HepG2 (cell line): ENCODE measurements around the gene NEDD4. TPM values are rescaled to one million over a fixed set of nuclear protein-coding genes. Genes with fewer than 3 reads are reported as not detected.
"Not testable (repeated sequence)": the region's sequence is repeated elsewhere in the genome, so short reads cannot be mapped to it uniquely, and the experiment has no call there.

ENCODE experiments used
- CBX5 ChIP-seq: sonication (generic); formaldehyde crosslinking; IDR thresholded peaks from 2 replicates; pipeline ENCODE4 v1.4.0; 2020; ENCODE audit warnings: missing genetic modification reagents, borderline replicate concordance
- CEBPG ChIP-seq: IDR thresholded peaks from 2 replicates; pipeline ENCODE4 v1.6.1; 2016
- ELF3 ChIP-seq: IDR thresholded peaks from 2 replicates; pipeline ENCODE4 v1.6.1; 2016; ENCODE audit warnings: missing genetic modification reagents, missing compliant biosample characterization
- ETV5 ChIP-seq: IDR thresholded peaks from 2 replicates; pipeline ENCODE4 v1.6.1; 2018; ENCODE audit warnings: missing biosample characterization, missing genetic modification reagents, inconsistent platforms, borderline replicate concordance
- FOXP1 ChIP-seq, 2 experiments: fragments of 450-650 bp in 1 of 2; IDR thresholded peaks; 2 replicates each; pipeline ENCODE4 v1.6.1; 2017 to 2018; ENCODE audit warnings: antibody characterized with exemption in 1 of 2
- GATAD2A ChIP-seq: IDR thresholded peaks from 2 replicates; pipeline ENCODE4 v1.6.1; 2016
- HDAC1 ChIP-seq: sonication (generic); formaldehyde crosslinking; IDR thresholded peaks from 2 replicates; pipeline ENCODE4 v1.5.1; 2020; ENCODE audit warnings: mild to moderate bottlenecking, missing genetic modification reagents
- HMG20A ChIP-seq: IDR thresholded peaks from 2 replicates; pipeline ENCODE4 v1.6.1; 2016; ENCODE audit warnings: borderline replicate concordance
- IRF2 ChIP-seq: IDR thresholded peaks from 2 replicates; pipeline ENCODE4 v1.6.1; 2018; ENCODE audit warnings: missing genetic modification reagents, missing compliant biosample characterization
- ISL2 ChIP-seq: sonication (generic); formaldehyde crosslinking; IDR thresholded peaks from 2 replicates; pipeline ENCODE4 v1.5.0; 2020; ENCODE audit warnings: missing genetic modification reagents
- KAT8 ChIP-seq: IDR thresholded peaks from 2 replicates; pipeline ENCODE4 v1.6.1; 2016; ENCODE audit warnings: missing genetic modification reagents, missing compliant biosample characterization
- KDM3A ChIP-seq: IDR thresholded peaks from 2 replicates; pipeline ENCODE4 v1.6.1; 2018; ENCODE audit warnings: low read depth, missing compliant biosample characterization
- MAFK ChIP-seq, 2 experiments: IDR thresholded peaks in 1 of 2; conservative IDR thresholded peaks in 1 of 2; 2 replicates each; pipeline ENCODE4 v1.6.1; 2011; ENCODE audit warnings: improper control_type of control experiment in 2 of 2, low read length in 2 of 2
- MIER3 ChIP-seq: IDR thresholded peaks from 2 replicates; pipeline ENCODE4 v1.6.1; 2016; ENCODE audit warnings: missing compliant biosample characterization, borderline replicate concordance
- NCOA2 ChIP-seq: sonication (generic); formaldehyde crosslinking; IDR thresholded peaks from 2 replicates; pipeline ENCODE4 v1.8.0; 2022; ENCODE audit warnings: inconsistent platforms
- RARA ChIP-seq: IDR thresholded peaks from 2 replicates; pipeline ENCODE4 v1.6.1; 2016; ENCODE audit warnings: missing genetic modification reagents, missing compliant biosample characterization
- SALL1 ChIP-seq: sonication (generic); formaldehyde crosslinking; IDR thresholded peaks from 2 replicates; pipeline ENCODE4 v1.8.0; 2022; ENCODE audit warnings: mild to moderate bottlenecking, missing genetic modification reagents
- SOX6 ChIP-seq, 2 experiments: fragments of 450-650 bp in 1 of 2; sonication (generic) in 1 of 2; formaldehyde crosslinking in 1 of 2; IDR thresholded peaks; 2 replicates each; pipeline versions ENCODE4 v1.4.0 to v1.6.1; 2017 to 2020; ENCODE audit warnings: antibody characterized with exemption in 1 of 2, mild to moderate bottlenecking in 1 of 2, missing genetic modification reagents in 1 of 2
- ZBTB7A ChIP-seq: sonication (generic); formaldehyde crosslinking; IDR thresholded peaks from 2 replicates; pipeline ENCODE4 v1.8.0; 2022; ENCODE audit warnings: mild to moderate bottlenecking, missing genetic modification reagents
- ZMYM3 ChIP-seq: sonication (generic); formaldehyde crosslinking; IDR thresholded peaks from 2 replicates; pipeline ENCODE4 v1.5.1; 2020; ENCODE audit warnings: mild to moderate bottlenecking, missing genetic modification reagents
- ZNF331 ChIP-seq: sonication (generic); formaldehyde crosslinking; IDR thresholded peaks from 2 replicates; pipeline ENCODE4 v1.4.0; 2020; ENCODE audit warnings: missing genetic modification reagents
- ZNF629 ChIP-seq: sonication (generic); formaldehyde crosslinking; conservative IDR thresholded peaks from 2 replicates; pipeline ENCODE4 v1.5.0; 2020; ENCODE audit warnings: missing genetic modification reagents
- ZNF788 ChIP-seq: sonication (generic); formaldehyde crosslinking; IDR thresholded peaks from 2 replicates; pipeline ENCODE4 v1.5.0; 2020; ENCODE audit warnings: mild to moderate bottlenecking, missing genetic modification reagents, borderline replicate concordance
- polyA plus RNA-seq, 8 experiments: library from polyadenylated mRNA; depleted of rRNA in 3 of 8; stranded (reverse) in 7 of 8; unstranded in 1 of 8; fragments of >200 nt; fragmentation: Illumina TruSeq in 4 of 8; extraction: Trizol in 4 of 8; gene quantifications; 2 replicates each; pipeline versions ENCODE4 v1.2.1 to v1.2.3, GENCODE V29; 2011 to 2016; ENCODE audit warnings: low read depth in 4 of 8, missing spikeins in 1 of 8, mixed read lengths in 1 of 8; ENCODE audit not compliant: insufficient read depth in 1 of 8
- total RNA-seq, 5 experiments: library from RNA; depleted of rRNA; stranded (reverse); fragments of >200 nt; fragmentation: Illumina TruSeq; extraction: Trizol; gene quantifications; 2 replicates each; pipeline ENCODE4 v1.2.3, GENCODE V29; 2016; ENCODE audit warnings: low read depth in 1 of 5
- TF ChIP-seq, protein P1 (sequence below): sonication (generic); formaldehyde crosslinking; IDR thresholded peaks from 2 replicates; pipeline ENCODE4 v1.4.0; 2020; ENCODE audit warnings: missing genetic modification reagents, borderline replicate concordance
- TF ChIP-seq, protein P2 (sequence below): IDR thresholded peaks from 2 replicates; pipeline ENCODE4 v1.6.1; 2016; ENCODE audit warnings: mild to moderate bottlenecking
- TF ChIP-seq, protein P3 (sequence below): IDR thresholded peaks from 2 replicates; pipeline ENCODE4 v1.4.0; 2020; ENCODE audit warnings: mild to moderate bottlenecking, missing genetic modification reagents

Gene NEDD4
- total and polyA plus RNA-seq, 2 of the 13 experiments (the other 11 are each of a cell fraction or from before 2014, with no cell fraction given): 10.4 to 13.0 TPM

DNA sequence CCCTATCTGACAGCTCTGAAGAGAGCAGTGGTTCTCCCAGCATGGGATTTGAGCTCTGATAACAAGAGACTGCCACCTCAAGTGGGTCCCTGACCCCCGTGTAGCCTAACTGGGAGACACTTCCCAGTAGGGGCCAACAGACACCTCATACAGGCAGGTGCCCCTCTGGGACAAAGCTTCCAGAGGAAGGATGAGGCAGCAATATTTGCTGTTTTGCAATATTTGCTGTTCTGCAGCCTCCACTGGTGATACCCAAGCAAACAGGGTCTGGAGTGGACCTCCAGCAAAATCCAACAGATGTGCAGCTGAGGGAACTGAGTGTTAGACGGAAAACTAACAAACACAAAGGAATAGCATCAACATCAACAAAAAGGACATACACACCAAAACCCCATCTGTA, 48.8 kb downstream of the NEDD4 start (continued):
- TF ChIP-seq MAFK (conservative IDR thresholded peaks at IDR 0.05 in 1 of 2, IDR thresholded peaks at IDR 0.05 in 1 of 2; ENCODE audit: low read length in 2 of 2) (peak; percentile 21 to 52; a peak in 1 of 4 replicates), RARA (CRISPR knock-in tag) (peak; percentile 43), GATAD2A (peak; percentile 88), ZNF629 (peak; percentile 24; the same call in 1 of the 2 replicates), ISL2 (0 out of 2 replicates have a peak, but pooled peaks have one; percentile 21), HMG20A (0 out of 2 replicates have a peak, but pooled peaks have one; percentile 30), KDM3A (CRISPR knock-in tag) (0 out of 2 replicates have a peak, but pooled peaks have one; percentile 37), ZNF331 (CRISPR knock-in tag) (peak; percentile 62; the same call in 1 of the 2 replicates), SOX6 (CRISPR knock-in tag; IDR thresholded peaks at IDR 0.05) (peak; percentile 84), KAT8 (CRISPR knock-in tag) (peak; percentile 25; the same call in 1 of the 2 replicates), SALL1 (CRISPR knock-in tag) (peak; percentile 78), CEBPG (CRISPR knock-in tag) (peak; percentile 88), IRF2 (CRISPR knock-in tag) (0 out of 2 replicates have a peak, but pooled peaks have one; percentile 24), ZNF788 (CRISPR knock-in tag) (peak; percentile 63; the same call in 1 of the 2 replicates), MIER3 (CRISPR knock-in tag) (peak; percentile 55; the same call in 1 of the 2 replicates), HDAC1 (peak; percentile 47), FOXP1 (CRISPR knock-in tag; IDR thresholded peaks at IDR 0.05) (peak; percentile 65; the same call in 1 of the 2 replicates), ZBTB7A (CRISPR knock-in tag) (0 out of 2 replicates have a peak, but pooled peaks have one; percentile 23), CBX5 (CRISPR knock-in tag) (peak; percentile 51; the same call in 1 of the 2 replicates), ZMYM3 (CRISPR knock-in tag) (0 out of 2 replicates have a peak, but pooled peaks have one; percentile 25), NCOA2 (CRISPR knock-in tag) (peak; percentile 48; the same call in 1 of the 2 replicates), ELF3 (peak; percentile 55; the same call in 1 of the 2 replicates), ETV5 (peak; percentile 54; the same call in 1 of the 2 replicates)
- TF ChIP-seq, protein P1, sequence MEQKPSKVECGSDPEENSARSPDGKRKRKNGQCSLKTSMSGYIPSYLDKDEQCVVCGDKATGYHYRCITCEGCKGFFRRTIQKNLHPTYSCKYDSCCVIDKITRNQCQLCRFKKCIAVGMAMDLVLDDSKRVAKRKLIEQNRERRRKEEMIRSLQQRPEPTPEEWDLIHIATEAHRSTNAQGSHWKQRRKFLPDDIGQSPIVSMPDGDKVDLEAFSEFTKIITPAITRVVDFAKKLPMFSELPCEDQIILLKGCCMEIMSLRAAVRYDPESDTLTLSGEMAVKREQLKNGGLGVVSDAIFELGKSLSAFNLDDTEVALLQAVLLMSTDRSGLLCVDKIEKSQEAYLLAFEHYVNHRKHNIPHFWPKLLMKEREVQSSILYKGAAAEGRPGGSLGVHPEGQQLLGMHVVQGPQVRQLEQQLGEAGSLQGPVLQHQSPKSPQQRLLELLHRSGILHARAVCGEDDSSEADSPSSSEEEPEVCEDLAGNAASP (CRISPR knock-in tag): peak; percentile 38; the same call in 1 of the 2 replicates
- not testable (repeated sequence) for TF ChIP-seq SOX6, FOXP1 (IDR thresholded peaks at IDR 0.05)
- TF ChIP-seq, protein P2, sequence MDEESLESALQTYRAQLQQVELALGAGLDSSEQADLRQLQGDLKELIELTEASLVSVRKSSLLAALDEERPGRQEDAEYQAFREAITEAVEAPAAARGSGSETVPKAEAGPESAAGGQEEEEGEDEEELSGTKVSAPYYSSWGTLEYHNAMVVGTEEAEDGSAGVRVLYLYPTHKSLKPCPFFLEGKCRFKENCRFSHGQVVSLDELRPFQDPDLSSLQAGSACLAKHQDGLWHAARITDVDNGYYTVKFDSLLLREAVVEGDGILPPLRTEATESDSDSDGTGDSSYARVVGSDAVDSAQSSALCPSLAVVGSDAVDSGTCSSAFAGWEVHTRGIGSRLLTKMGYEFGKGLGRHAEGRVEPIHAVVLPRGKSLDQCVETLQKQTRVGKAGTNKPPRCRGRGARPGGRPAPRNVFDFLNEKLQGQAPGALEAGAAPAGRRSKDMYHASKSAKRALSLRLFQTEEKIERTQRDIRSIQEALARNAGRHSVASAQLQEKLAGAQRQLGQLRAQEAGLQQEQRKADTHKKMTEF (CRISPR knock-in tag): peak; percentile 39; the same call in 1 of the 2 replicates
- TF ChIP-seq, protein P3, sequence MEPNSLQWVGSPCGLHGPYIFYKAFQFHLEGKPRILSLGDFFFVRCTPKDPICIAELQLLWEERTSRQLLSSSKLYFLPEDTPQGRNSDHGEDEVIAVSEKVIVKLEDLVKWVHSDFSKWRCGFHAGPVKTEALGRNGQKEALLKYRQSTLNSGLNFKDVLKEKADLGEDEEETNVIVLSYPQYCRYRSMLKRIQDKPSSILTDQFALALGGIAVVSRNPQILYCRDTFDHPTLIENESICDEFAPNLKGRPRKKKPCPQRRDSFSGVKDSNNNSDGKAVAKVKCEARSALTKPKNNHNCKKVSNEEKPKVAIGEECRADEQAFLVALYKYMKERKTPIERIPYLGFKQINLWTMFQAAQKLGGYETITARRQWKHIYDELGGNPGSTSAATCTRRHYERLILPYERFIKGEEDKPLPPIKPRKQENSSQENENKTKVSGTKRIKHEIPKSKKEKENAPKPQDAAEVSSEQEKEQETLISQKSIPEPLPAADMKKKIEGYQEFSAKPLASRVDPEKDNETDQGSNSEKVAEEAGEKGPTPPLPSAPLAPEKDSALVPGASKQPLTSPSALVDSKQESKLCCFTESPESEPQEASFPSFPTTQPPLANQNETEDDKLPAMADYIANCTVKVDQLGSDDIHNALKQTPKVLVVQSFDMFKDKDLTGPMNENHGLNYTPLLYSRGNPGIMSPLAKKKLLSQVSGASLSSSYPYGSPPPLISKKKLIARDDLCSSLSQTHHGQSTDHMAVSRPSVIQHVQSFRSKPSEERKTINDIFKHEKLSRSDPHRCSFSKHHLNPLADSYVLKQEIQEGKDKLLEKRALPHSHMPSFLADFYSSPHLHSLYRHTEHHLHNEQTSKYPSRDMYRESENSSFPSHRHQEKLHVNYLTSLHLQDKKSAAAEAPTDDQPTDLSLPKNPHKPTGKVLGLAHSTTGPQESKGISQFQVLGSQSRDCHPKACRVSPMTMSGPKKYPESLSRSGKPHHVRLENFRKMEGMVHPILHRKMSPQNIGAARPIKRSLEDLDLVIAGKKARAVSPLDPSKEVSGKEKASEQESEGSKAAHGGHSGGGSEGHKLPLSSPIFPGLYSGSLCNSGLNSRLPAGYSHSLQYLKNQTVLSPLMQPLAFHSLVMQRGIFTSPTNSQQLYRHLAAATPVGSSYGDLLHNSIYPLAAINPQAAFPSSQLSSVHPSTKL (CRISPR knock-in tag): peak; percentile 81
